HEK293T (cell line): Measurements from ENCODE around the gene UNC5B.

Experiments
- ARNT ChIP-seq: fragments of 450-650 bp; IDR thresholded peaks from 2 replicates; pipeline ENCODE4 v1.6.1; 2017; ENCODE audit warnings: mild to moderate bottlenecking
- CTBP1 ChIP-seq: fragments of 450-650 bp; IDR thresholded peaks from 2 replicates; pipeline ENCODE4 v1.6.1; 2016; ENCODE audit warnings: borderline replicate concordance
- FOXK2 ChIP-seq: fragments of 450-650 bp; IDR thresholded peaks from 2 replicates; pipeline ENCODE4 v1.6.1; 2016; ENCODE audit warnings: mild to moderate bottlenecking
- FOXM1 ChIP-seq: fragments of 450-650 bp; IDR thresholded peaks from 2 replicates; pipeline ENCODE4 v1.6.1; 2017; ENCODE audit warnings: mild to moderate bottlenecking, borderline replicate concordance
- SP1 ChIP-seq: fragments of 450-650 bp; IDR thresholded peaks from 2 replicates; pipeline ENCODE4 v1.6.1; 2017
- SUZ12 ChIP-seq: fragments of 450-650 bp; IDR thresholded peaks from 2 replicates; pipeline ENCODE4 v1.6.1; 2016; ENCODE audit warnings: mild to moderate bottlenecking
- TARDBP ChIP-seq: fragments of 450-650 bp; IDR thresholded peaks from 2 replicates; pipeline ENCODE4 v1.6.1; 2016
- ZNF384 ChIP-seq: fragments of 450-650 bp; IDR thresholded peaks from 2 replicates; pipeline ENCODE4 v1.6.1; 2016

DNA sequence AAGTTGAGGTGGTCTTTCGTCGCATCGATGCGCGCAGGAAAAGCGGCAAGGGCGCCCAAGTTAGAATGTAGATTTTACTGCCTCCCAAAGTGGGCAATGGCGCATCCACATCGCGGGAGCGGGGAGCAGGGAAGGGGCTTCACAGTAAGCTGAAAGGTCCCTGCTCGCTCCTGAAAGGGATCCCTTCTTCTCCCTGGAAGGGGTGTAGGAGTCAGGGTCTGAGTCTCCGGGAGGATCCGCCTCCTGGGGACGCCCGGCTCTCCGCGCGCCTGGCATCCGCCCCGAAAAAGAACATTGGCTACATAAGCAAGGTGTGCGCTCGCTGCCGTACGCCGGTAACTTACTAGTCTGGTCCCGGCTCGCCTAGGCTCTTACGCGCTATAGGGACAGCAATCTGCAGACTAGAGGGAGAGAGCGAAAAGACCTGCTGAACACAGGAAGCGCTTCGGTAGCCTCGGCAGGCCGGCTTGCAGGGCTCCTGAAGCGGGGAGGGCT lies 804 bp downstream of the UNC5B start:
- no peak for TF ChIP-seq SP1
- TF ChIP-seq FOXM1 = no peak
- no peak for TF ChIP-seq FOXK2
- TF ChIP-seq TARDBP = no peak
- TF ChIP-seq CTBP1 = no peak
- TF ChIP-seq ZNF384 = no peak
- no peak for TF ChIP-seq SUZ12
- TF ChIP-seq ARNT = no peak
